ENCODE results near the gene CEP68. TPM values are rescaled to one million over a fixed set of nuclear protein-coding genes. Genes with fewer than 3 reads are reported as not detected.

Gene CEP68
- total RNA-seq, 1 experiment from 2014 or later: 11.2 TPM

DNA sequence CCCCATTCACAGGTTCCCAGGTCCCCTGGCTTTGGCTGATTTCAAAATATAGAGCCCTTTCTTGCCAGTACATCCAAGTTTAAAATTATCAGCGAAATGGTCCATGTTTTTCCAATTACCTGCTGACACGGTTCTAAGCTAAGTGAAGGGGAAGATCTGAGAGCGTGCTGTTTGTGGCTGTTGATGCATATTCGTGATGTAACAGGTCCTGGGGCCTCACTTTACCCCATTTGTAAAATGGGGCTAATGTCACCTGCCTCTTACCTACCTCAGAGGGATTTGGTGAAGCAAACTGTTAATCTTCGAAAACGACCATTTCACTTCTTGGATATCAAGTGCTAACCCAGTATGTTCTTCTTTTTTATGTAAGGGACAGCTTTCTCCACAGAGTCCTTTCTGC is 34.0 kb upstream of the CEP68 start:
- ChIA-PET CTCF (no interaction called here), POLR2A (no interaction called here), RAD21 (ENCODE audit: low non-redundant PET in 1 of 2, low total read pairs in 2 of 2, uncharacterized antibody in 2 of 2, unreplicated experiment in 2 of 2) (no interaction called here)
- H3K27ac ChIP-seq (ENCODE audit: low read depth, low read length): no peak overlapping the region
- no peaks in the 10 kb centered on the region for H3K9me2 ChIP-seq (ENCODE audit: insufficient read depth)
- H3K4me2 ChIP-seq (ENCODE audit: low read length): no peak overlapping the region
- no peak for TF ChIP-seq TCF7L2 (IDR thresholded peaks at IDR 0.05; ENCODE audit: borderline replicate concordance, extremely low read depth, insufficient read depth, insufficient read length)
- no peak for TF ChIP-seq POLR2AphosphoS5 (IDR thresholded peaks at IDR 0.05; ENCODE audit: low read depth, low read length)
- TF ChIP-seq, protein P1, sequence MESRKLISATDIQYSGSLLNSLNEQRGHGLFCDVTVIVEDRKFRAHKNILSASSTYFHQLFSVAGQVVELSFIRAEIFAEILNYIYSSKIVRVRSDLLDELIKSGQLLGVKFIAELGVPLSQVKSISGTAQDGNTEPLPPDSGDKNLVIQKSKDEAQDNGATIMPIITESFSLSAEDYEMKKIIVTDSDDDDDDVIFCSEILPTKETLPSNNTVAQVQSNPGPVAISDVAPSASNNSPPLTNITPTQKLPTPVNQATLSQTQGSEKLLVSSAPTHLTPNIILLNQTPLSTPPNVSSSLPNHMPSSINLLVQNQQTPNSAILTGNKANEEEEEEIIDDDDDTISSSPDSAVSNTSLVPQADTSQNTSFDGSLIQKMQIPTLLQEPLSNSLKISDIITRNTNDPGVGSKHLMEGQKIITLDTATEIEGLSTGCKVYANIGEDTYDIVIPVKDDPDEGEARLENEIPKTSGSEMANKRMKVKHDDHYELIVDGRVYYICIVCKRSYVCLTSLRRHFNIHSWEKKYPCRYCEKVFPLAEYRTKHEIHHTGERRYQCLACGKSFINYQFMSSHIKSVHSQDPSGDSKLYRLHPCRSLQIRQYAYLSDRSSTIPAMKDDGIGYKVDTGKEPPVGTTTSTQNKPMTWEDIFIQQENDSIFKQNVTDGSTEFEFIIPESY (IDR thresholded peaks at IDR 0.05; ENCODE audit: extremely low read depth, insufficient replicate concordance, low read length): no peak
- TF ChIP-seq SP1 (IDR thresholded peaks at IDR 0.05; ENCODE audit: low read depth): no peak
- no peaks in the 10 kb centered on the region for H3K9me3 ChIP-seq (ENCODE audit: control insufficient read depth in 1 of 2, insufficient read depth in 1 of 2, low read depth in 1 of 2, low read length in 2 of 2)
- H3K4me1 ChIP-seq (ENCODE audit: control insufficient read depth in 1 of 2, insufficient read depth in 2 of 2, low read length in 2 of 2): peaks cover 0 to 7% of the 10 kb centered on the region in 2 experiments; a peak in 1 of 4 replicates
- H3K27me3 ChIP-seq (ENCODE audit: insufficient read depth, low read length): no peaks in the 10 kb centered on the region
- no peak overlapping the region for H3K4me3 ChIP-seq (replicated peaks in 1 of 2; ENCODE audit: low read depth in 1 of 2, low read length in 2 of 2)
- no peak overlapping the region for H2AFZ ChIP-seq (ENCODE audit: low read depth, low read length, poor library complexity, severe bottlenecking)
- H3K9ac ChIP-seq (ENCODE audit: low read length): no peak overlapping the region
- intact Hi-C loops (cut with micrococcal nuclease): no loop called here
- no peaks in the 10 kb centered on the region for H4K20me1 ChIP-seq (ENCODE audit: insufficient read depth)
- no peaks in the 10 kb centered on the region for H3K36me3 ChIP-seq (ENCODE audit: control insufficient read depth in 1 of 2, insufficient read depth in 2 of 2, low read length in 2 of 2)
- H3K79me2 ChIP-seq (ENCODE audit: insufficient read depth, low read length): no peaks in the 10 kb centered on the region
- no TSS peak for BruUV-seq (replicated peaks)
- ATAC-seq (no peak), DNase-seq (ENCODE audit: low read depth, low spot score) (no peak)

DNA sequence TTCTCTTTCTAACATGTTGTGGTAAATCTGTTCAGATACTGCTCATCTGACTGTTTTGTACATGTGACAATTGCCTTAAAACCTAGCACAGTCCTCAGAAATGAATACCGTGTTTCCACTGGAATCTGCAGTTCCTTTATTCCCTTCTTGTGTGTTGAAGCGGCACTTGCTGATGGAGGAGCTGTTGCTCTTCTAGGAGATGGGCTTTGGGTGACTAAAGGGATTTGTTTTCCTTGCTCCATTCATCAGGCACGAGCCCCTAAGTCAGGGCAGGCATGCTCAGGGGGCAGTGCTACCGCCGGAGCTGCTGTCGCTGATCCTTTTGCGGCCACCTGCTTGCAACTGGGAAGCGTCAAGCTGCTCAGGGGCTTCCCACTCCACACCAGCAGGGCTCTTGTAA is 32.5 kb upstream of the CEP68 start:
- Histone ChIP-seq H3K27me3 (ENCODE audit: insufficient read depth, low read length) (no peaks in the 10 kb centered on the region), H3K36me3 (ENCODE audit: control insufficient read depth in 1 of 2, insufficient read depth in 2 of 2, low read length in 2 of 2) (no peaks in the 10 kb centered on the region), H3K9me3 (ENCODE audit: control insufficient read depth in 1 of 2, insufficient read depth in 1 of 2, low read depth in 1 of 2, low read length in 2 of 2) (no peaks in the 10 kb centered on the region), H3K9me2 (ENCODE audit: insufficient read depth) (no peaks in the 10 kb centered on the region), H2AFZ (ENCODE audit: low read depth, low read length, poor library complexity, severe bottlenecking) (no peak overlapping the region), H3K4me1 (ENCODE audit: control insufficient read depth in 1 of 2, insufficient read depth in 2 of 2, low read length in 2 of 2) (peaks cover 0 to 7% of the 10 kb centered on the region in 2 experiments; a peak in 1 of 4 replicates), H4K20me1 (ENCODE audit: insufficient read depth) (no peaks in the 10 kb centered on the region), H3K27ac (ENCODE audit: low read depth, low read length) (no peak overlapping the region), H3K9ac (ENCODE audit: low read length) (no peak overlapping the region), H3K4me2 (ENCODE audit: low read length) (no peak overlapping the region), H3K4me3 (replicated peaks in 1 of 2; ENCODE audit: low read depth in 1 of 2, low read length in 2 of 2) (no peak overlapping the region), H3K79me2 (ENCODE audit: insufficient read depth, low read length) (no peaks in the 10 kb centered on the region)
- ATAC-seq: no peak
- intact Hi-C loops (cut with micrococcal nuclease): no loop called here
- no peak for DNase-seq (ENCODE audit: low read depth, low spot score)
- POLR2A ChIA-PET: no interaction called here
- CTCF ChIA-PET: no interaction called here
- RAD21 ChIA-PET (ENCODE audit: low non-redundant PET in 1 of 2, low total read pairs in 2 of 2, uncharacterized antibody in 2 of 2, unreplicated experiment in 2 of 2): no interaction called here
- no TSS peak for BruUV-seq (replicated peaks)
- TF ChIP-seq POLR2AphosphoS5 (IDR thresholded peaks at IDR 0.05; ENCODE audit: low read depth, low read length): no peak
- TF ChIP-seq TCF7L2 (IDR thresholded peaks at IDR 0.05; ENCODE audit: borderline replicate concordance, extremely low read depth, insufficient read depth, insufficient read length): no peak
- no peak for TF ChIP-seq RAD21 (IDR thresholded peaks at IDR 0.05; ENCODE audit: low read depth)
